ENCODE results near the gene NUP160.
"Not testable (repeated sequence)": the region's sequence is repeated elsewhere in the genome, so short reads cannot be mapped to it uniquely, and the experiment has no call there.

NUP160 gene

DNA sequence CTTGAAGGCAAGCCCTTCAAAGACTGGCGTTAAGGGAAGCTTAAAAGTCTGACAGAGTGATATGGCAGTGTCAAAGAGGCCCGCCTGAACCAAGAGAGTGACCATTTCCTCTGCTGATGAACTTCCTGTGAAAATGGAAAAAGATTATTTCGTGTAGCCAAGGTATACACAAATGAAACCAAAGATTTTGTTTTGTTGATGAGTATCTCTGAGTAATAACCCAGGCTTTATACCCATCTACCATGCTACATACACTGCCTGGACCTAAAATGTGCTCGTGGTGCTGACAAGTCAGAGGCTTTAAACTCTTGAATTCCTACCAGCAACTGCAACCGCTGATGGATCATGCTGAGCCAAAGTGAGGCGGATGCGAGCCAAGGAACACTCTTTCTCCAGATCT lies 60.0 kb downstream of the NUP160 start:
- no peak for DNase-seq

DNA sequence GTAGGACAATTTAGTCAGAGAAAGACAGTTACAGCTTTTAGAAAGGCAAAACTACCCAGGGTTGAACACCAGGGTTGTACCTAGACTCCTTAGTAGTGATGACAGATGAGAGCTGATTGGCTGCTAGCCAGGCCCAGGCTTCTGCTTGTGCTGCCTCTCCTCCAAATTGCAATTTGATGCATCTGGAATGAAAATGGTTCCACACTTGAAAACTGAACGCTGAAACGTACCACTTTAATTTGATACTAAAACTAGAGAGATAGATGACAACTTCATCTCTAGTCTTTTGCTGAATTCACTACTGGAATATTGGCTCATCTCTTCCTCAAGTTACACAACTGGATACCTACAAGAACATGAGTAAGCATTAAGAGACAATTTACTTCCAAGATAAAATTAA lies 61.8 kb downstream of the NUP160 start:
- no peak for DNase-seq

DNA sequence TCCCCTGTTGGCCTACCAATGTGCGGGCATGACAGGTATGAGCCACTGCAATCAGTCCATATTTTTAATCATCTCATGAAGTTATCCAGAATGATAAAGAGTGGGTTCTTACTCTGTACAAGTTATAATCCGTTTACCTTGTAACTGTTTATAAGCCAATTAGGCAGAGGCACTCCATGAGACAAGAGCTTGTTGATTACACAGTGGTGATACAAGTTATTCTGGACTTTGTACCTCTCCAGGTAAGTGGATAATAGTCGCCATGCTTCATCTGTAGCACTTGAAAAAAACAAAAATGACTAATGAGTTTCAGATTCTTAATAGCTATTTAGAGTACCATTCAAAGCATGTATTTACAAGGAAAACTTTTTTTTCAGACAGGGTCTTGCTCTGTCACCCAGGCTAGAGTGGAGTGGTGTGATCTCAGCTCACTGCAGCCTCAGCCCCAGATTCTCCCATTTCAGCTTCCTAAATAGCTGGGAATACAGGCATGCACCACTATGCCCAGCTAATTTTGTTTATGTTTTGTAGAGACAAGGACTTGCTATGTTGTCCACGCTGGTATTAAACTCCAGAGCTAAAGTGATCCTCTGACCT lies 63.3 kb downstream of the NUP160 start:
- no peak for DNase-seq

DNA sequence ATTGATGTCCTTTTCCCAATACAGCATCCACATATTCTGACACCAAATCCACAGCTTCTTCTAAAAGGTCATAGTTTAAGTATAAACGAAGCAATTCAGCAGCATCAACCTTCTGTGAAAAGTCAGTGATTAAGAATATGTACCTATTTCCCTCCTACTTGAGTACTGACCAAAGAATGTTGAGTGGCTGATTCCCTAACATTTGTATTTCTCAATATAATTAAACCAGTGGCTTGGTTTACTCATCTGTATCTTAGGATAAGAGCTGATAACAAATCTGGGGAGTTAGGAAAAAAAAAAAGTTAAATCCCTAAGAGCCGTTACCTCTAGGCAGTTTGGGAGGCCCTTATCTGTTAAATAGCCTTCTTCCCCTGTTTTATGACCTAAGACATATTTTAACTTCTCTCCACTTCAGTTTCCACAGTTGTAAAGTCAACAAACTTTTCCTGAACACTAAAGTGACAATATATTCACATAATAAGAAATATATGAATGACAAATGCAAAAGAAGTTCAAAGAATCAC lies 65.0 kb downstream of the NUP160 start:
- no peak for DNase-seq

DNA sequence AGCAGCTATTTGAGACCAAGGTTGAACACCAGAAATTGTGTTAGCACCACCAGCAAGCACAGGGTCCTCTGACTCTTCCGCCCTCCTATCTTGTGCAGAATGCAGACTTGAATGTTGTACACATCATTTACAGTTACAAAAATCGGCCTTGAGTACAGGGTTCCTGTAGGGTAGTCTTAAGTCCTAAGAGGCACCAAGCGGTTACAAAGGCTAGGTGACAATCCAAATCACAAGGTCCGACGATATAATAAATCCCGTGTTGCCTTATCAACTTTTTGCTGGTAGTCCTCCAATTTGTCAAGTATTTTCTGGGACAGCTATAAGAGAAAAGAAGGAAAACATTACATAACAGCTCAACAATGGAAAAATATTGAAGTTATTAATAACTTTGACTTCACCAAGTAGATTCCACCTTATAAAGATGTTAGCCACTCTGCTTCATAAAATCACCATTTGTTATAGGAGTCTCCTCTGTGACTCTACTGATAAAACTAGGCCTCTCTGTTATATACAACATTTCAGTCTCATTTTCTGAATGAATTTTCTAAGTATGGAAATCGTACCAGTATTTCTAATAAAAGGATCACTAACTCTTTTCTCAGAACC lies 69.2 kb downstream of the NUP160 start:
- DNase-seq, result no peak

DNA sequence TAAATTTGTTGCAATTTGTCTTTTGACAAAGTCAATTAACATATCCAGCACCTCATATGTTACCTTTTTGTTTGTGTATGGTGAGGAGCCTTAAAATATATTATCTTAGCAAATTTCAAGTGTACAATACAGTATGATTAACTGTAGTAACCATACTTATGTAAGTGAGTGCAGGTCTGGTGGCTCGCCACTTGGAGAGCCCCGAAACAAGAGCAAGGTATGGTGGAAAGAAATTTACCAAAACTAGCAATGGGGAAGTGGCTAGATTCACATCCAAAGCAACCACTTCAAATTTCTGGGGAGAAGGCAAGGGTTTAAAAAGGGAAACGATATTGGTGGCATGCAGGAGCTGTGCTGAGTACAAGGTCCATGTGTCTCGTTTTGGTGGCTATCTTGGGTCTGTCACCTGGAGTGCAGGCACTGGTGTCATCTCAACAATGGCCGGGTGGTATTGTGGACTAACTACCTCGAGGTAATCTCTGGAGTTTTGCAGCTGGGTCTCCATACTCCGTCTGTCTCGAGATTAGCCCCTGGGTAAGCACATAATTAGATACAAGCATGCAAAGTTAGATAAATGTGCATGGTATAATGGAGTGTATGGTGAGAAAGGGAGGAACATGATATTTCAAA lies 72.8 kb downstream of the NUP160 start:
- no peak for DNase-seq

- DNase-seq, result no peak
Measured at GRCh38 chr11:47773882-47774281, 74.3 kb downstream of the NUP160 start.

DNA sequence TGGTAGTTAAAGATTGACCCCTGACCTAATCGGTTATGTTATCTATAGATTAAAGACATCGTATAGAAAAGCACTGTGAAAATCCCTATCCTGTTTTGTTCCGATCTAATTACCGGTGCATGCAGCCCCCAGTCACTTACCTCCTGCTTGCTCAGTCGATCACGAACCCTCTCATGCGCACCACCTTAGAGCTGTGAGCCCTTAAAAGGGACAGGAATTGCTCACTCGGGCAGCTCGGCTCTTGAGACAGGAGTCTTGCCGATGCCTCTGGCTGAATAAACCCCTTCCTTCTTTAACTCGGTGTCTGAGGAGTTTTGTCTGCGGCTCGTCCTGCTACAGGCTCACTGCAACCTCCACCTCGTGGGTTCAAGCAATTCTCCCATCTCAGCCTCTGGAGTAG lies 78.6 kb downstream of the NUP160 start:
- not testable (repeated sequence) for DNase-seq

DNA sequence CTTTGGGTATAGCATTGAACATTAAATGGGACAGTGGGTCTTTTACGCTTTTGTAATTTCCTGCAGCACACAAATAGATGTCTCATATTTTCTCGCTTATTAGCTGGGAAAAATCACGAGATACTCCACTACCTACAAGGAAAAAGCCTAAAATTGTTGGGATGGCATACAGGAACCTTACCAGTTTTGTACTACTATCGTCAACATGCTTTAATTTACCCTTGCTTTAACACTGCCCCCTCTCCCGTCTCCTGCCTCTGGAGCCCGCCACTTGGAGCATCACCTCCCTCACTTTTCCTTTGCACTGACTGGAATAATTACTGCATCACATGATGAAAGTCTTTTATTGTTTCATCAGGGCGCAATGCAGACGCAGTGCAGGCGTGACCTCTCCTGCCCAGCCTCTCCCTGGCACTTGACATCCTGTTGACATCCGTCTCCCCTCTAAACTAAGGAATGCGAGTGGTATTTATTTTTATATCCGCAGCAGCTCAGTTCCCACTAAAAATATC lies 80.0 kb downstream of the NUP160 start:
- DNase-seq, result peak in 1 of 2 donors; percentile 25

- DNase-seq, result peak; percentile 71 to 77
Measured at GRCh38 chr11:47766509-47767227, 81.5 kb downstream of the NUP160 start.

DNA sequence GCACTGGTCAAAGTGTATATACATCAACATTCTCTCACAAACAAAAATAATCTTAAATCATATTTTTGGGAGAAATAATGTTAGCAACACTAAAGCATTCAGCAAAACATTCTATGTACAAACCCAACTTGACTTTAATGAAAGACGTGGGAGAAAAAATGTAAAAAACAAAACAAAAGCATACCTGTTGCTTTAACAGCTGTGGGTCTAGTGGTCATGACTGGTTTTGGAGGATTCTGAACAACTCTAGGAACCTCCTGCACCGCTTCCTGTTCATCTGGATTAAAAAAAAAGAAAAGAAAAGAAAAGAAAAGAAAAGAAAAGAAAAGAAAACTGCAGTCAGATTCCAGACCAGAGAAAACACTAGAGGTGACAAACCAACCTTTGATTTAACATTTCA lies 83.1 kb downstream of the NUP160 start:
- no peak for DNase-seq

DNA sequence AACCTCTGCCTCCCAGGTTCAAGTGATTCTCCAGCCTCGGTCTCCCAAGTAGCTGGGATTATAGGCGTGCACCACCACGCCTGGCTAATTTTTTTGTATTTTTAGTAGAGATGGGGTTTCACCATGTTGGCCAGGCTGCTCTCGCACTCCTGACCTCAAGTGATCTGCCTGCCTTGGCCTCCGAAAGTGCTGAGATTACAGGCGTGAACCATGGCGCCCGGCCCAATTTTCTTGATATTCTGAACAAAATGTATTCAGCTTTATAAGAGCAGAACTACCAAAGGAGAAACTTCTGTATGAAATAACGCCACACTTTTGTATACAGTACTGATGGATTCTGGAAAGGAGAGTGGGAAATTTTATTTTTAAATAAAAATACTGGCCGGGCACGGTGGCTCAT lies 88.9 kb downstream of the NUP160 start:
- not testable (repeated sequence) for DNase-seq

GRCh38 chr11:47756208-47756607 lies 91.9 kb downstream of the NUP160 start:
- DNase-seq, result no peak

DNA sequence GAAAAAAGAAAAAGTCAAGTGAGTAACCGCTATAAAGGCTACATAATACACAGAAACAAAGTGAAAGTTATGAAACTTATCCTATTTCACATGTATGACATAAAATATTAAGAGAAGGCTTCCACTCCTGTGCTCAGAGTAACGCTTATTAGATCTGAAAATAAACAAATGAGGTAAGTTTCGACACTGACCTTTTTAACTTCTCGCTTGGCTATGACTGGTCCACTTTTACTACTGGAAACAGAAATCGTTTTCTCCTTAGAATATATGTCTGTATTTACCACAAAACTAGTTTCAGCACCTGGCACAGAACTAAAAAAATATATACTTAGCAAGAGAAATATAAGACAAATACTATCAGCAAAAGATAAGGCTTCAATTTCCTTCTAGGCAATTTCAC lies 97.4 kb downstream of the NUP160 start:
- DNase-seq, result no peak

DNA sequence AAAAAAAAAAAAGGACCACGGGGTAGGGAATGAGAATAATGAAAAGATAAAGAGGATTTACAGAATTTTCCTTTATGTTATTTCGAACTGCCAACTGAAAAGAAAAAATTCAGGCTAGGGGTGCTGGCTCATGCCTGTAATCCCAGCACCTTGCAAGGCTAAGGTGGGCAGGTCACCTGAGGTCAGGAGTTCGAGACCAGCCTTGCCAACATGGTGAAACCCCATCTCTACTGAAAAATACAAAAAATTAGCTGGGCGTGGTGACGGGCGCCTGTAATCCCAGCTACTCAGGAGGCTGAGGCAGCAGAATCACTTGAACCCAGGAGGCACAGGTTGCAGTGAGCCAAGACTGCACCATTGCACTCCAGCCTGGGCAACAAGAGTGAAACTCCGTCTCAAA lies 105.7 kb downstream of the NUP160 start:
- not testable (repeated sequence) for DNase-seq

- not testable (repeated sequence) for DNase-seq
Measured at GRCh38 chr11:47737817-47738216, 110.3 kb downstream of the NUP160 start.

DNA sequence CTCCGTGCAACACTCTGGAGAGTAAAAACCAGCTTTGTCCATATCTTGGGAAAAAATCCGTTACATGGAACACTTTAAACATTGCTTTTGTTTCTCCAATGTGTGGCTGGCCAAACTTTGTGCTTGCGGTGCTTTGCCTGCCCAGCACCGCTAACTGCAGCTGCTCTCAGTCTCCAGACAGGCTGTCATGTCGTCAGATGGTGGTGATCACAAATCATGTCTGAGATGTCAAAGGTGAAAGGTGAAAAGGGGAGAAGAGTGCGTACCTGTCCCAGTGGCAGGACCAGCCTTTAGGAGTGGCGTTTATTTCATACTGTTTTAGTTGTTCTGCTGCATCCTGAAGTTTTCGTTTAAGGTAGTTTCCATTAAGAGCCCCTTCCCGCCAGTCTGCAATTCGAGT lies 115.9 kb downstream of the NUP160 start:
- DNase-seq, result no peak

- no peak for DNase-seq
Measured at GRCh38 chr11:47731475-47731874, 116.7 kb downstream of the NUP160 start.
